Urinary bladder (tissue), 4 donors: ENCODE results near the gene SSR1. TPM values are rescaled to one million over a fixed set of nuclear protein-coding genes. Genes with fewer than 3 reads are reported as not detected.

Source experiments
- DNase-seq: peaks from one replicate; pipeline ENCODE4 v3.0.0-alpha.2; 2015; ENCODE audit errors: extremely low spot score
- H3K27ac ChIP-seq: one replicate; pipeline ENCODE4 v1.5.1; 2013; ENCODE audit warnings: low read depth, mild to moderate bottlenecking, moderate library complexity
- H3K36me3 ChIP-seq: one replicate; pipeline ENCODE4 v1.6.1; 2013; ENCODE audit warnings: mild to moderate bottlenecking, moderate library complexity; ENCODE audit not compliant: insufficient read depth
- H3K4me1 ChIP-seq: one replicate; pipeline ENCODE4 v1.6.1; 2013; ENCODE audit warnings: mild to moderate bottlenecking, moderate library complexity; ENCODE audit not compliant: insufficient read depth
- H3K4me3 ChIP-seq: one replicate; pipeline ENCODE4 v1.5.1; 2013; ENCODE audit warnings: low read depth, low read length
- WGBS: extraction: QIAGEN DNeasy Blood & Tissue Kit; methylation state at CpG from one replicate; pipeline ENCODE4 v1.1.7; 2013; 5-methylcytosine and 5-hydroxymethylcytosine counted together
- polyA plus RNA-seq: library from polyadenylated mRNA; stranded (reverse); fragments of 200-250 nt; gene quantifications from one replicate; pipeline ENCODE4 v1.2.3, GENCODE V29; 2013
- total RNA-seq: library from RNA; depleted of rRNA; stranded (reverse); fragments of >200 nt; gene quantifications from one replicate; pipeline ENCODE4 v1.2.3, GENCODE V29; 2014
- donor health status: healthy with polysubstance abuse.
- donor health status: healthy.

The SSR1 gene
- total and polyA plus RNA-seq, 2 donors, result 55.6 to 100.0 TPM

- no peak for DNase-seq
- H3K4me1 ChIP-seq, result no peaks in the 10 kb centered on the region
- no peak overlapping the region for H3K27ac ChIP-seq
- H3K4me3 ChIP-seq, result no peak overlapping the region
- 93% methylated on average over 62 of the region's 62 CpGs for WGBS
- H3K36me3 ChIP-seq, result peaks cover 8% of the 10 kb centered on the region
Observed at GRCh38 chr6:7229376-7230326, 83.3 kb downstream of the SSR1 start.

- peaks cover 8% of the 10 kb centered on the region for H3K36me3 ChIP-seq
- no peaks in the 10 kb centered on the region for H3K4me1 ChIP-seq
- H3K4me3 ChIP-seq, result no peak overlapping the region
- H3K27ac ChIP-seq, result no peak overlapping the region
- DNase-seq, result no peak
- 92% methylated on average over 21 of the region's 21 CpGs for WGBS
Observed at GRCh38 chr6:7228662-7229375, 84.2 kb downstream of the SSR1 start.

DNA sequence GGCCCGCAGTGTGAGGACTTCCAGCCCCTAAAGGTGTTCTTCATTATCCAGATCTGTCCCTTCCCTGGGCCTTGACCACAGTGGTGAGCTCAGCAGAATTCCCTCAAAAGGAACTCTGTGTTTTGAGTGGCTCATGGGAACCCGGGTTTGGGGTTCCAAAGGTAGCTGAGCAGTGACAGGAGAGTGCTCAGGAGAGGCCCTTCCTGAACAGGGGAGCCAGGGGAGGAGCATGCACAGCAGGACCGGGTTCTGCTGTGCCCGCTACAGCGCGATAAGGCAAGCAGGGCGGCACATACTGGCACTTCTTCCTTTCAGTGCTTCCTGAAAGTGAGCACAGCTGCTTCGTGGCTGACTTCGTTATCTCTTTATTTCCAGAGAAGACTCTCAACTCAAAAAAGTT lies 88.3 kb downstream of the SSR1 start:
- Histone ChIP-seq H3K36me3 (peaks cover 4% of the 10 kb centered on the region), H3K27ac (no peak overlapping the region), H3K4me1 (no peaks in the 10 kb centered on the region), H3K4me3 (no peak overlapping the region)
- 71% methylated on average over 9 of the region's 9 CpGs for WGBS
- DNase-seq, result no peak

- no peak for DNase-seq
- H3K27ac ChIP-seq, result no peak overlapping the region
- WGBS, result 85% methylated on average over 5 of the region's 5 CpGs
- H3K4me3 ChIP-seq, result no peak overlapping the region
- H3K4me1 ChIP-seq, result no peaks in the 10 kb centered on the region
- H3K36me3 ChIP-seq, result peaks cover 4% of the 10 kb centered on the region
Observed at GRCh38 chr6:7222197-7222596, 90.8 kb downstream of the SSR1 start.

DNA sequence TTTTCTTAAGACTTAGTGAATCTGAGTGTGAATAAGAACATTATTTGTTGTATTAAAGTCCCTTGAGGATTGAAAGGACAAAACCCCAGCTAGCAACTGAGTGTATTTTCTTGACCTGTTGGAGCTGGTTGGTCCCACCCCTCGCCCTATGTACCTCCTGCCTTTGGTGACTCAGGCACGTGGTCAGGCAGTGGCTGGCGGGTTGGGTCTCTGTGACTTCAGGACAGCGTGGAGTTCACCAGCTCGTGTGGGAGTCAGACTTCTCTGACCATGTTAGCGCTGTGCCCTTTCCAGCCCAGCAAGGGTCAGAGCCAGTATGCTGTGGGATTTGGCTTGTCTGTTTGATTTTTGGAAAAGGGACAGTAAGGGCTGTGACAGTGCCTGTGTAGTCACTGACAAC lies 93.7 kb downstream of the SSR1 start:
- no peak for DNase-seq
- Histone ChIP-seq H3K27ac (peak overlapping the region; percentile 42), H3K4me1 (no peaks in the 10 kb centered on the region), H3K4me3 (no peak overlapping the region), H3K36me3 (no peaks in the 10 kb centered on the region)
- WGBS, result 80% methylated on average over 6 of the region's 6 CpGs

- no peak for DNase-seq
- Histone ChIP-seq H3K36me3 (no peaks in the 10 kb centered on the region), H3K4me1 (no peaks in the 10 kb centered on the region), H3K4me3 (no peak overlapping the region), H3K27ac (no peak overlapping the region)
- 88% methylated on average over 2 of the region's 2 CpGs for WGBS
Observed at GRCh38 chr6:7218406-7218988, 94.5 kb downstream of the SSR1 start.

Other genes with a start within 250 kb of the SSR1 start
- 25.9 TPM for gene RREB1, start 205.2 kb downstream of the SSR1 start, total RNA-seq
- gene RREB1, start 205.2 kb downstream of the SSR1 start, polyA plus RNA-seq, result 10.8 TPM
- not detected for gene CAGE1, start 76.5 kb upstream of the SSR1 start, total RNA-seq
- gene CAGE1, start 76.5 kb upstream of the SSR1 start, polyA plus RNA-seq, result not detected
- gene RIOK1, start 76.6 kb upstream of the SSR1 start, total RNA-seq, result 26.3 TPM
- 17.5 TPM for gene RIOK1, start 76.6 kb upstream of the SSR1 start, polyA plus RNA-seq
- 33.9 TPM for gene DSP, start 228.5 kb upstream of the SSR1 start, total RNA-seq
- gene DSP, start 228.5 kb upstream of the SSR1 start, polyA plus RNA-seq, result 4.3 TPM